GM23248 (cell line): ENCODE data around the gene CHRNG.

Source experiments
- EZH2 ChIP-seq: fragments of 200-600 bp; sonication (generic); IDR thresholded peaks from 2 replicates; pipeline ENCODE4 v1.6.1; 2018; ENCODE audit warnings: antibody characterized with exemption, mild to moderate bottlenecking; ENCODE audit not compliant: insufficient read depth, poor library complexity, severe bottlenecking
- EZH2phosphoT487 ChIP-seq: fragments of 200-600 bp; sonication (generic); IDR thresholded peaks from 2 replicates; pipeline ENCODE4 v1.6.1; 2018; ENCODE audit warnings: antibody characterized with exemption, moderate library complexity, mild to moderate bottlenecking, low read depth; ENCODE audit not compliant: insufficient read depth

- TF ChIP-seq EZH2 (no peak), EZH2phosphoT487 (no peak)
Measured at GRCh38 chr2:232512602-232513001, 26.9 kb upstream of the CHRNG start.
